ENCODE data around the gene FNDC3A.

FNDC3A gene

DNA sequence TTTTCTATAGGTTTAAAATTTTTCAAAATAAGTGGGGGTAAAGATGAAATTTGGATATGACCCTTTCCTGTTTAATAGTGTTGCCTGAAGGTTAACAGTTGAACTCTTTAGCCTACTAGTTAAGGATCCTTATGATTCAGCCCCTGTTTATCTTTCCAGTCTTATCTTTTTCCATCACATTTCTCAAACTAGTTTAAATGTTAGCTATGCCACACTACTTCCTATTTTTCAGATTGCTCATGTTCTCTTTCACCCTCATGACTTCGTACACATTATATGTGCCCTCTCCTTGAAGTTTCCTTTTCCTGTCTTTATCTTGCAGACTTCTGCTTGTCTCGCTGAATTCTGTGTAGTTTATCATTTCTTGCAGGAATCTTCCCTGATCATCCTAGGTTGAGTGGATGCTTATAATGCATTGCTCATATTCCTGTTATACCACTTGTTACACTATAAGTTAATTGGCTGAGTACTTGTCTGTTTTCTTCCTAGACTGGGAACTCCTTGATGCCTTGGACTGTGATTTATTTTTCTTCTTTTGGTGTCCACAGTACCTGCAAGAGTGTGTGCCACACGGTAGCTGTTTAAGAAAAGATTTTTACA lies 86.7 kb downstream of the FNDC3A start:
- TF ChIP-seq, protein P1, sequence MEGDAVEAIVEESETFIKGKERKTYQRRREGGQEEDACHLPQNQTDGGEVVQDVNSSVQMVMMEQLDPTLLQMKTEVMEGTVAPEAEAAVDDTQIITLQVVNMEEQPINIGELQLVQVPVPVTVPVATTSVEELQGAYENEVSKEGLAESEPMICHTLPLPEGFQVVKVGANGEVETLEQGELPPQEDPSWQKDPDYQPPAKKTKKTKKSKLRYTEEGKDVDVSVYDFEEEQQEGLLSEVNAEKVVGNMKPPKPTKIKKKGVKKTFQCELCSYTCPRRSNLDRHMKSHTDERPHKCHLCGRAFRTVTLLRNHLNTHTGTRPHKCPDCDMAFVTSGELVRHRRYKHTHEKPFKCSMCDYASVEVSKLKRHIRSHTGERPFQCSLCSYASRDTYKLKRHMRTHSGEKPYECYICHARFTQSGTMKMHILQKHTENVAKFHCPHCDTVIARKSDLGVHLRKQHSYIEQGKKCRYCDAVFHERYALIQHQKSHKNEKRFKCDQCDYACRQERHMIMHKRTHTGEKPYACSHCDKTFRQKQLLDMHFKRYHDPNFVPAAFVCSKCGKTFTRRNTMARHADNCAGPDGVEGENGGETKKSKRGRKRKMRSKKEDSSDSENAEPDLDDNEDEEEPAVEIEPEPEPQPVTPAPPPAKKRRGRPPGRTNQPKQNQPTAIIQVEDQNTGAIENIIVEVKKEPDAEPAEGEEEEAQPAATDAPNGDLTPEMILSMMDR (IDR thresholded peaks at IDR 0.05), result no peak

GRCh38 chr13:49063011-49063410 lies 87.3 kb downstream of the FNDC3A start:
- TF ChIP-seq, protein P1 (IDR thresholded peaks at IDR 0.05), result no peak

DNA sequence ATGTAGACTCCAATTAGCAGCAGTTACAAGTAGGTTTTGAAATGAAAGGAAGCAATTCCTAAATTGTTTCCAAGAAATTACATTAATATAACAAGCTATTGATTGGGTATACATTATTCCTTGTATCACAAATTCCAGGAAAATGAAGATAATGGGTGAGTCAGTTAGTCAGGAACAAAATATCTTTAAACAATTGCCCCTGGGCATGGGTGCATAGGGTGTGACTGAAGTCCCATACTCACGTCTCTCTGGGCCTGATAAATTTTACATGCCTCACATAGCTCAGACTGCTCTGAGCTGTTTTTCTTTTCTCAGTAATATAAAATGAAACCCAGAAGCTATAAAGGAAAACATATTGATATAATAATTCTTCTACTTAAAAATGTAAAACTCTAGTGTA lies 87.8 kb downstream of the FNDC3A start:
- TF ChIP-seq, protein P1 (IDR thresholded peaks at IDR 0.05), result no peak

GRCh38 chr13:49064476-49064875 lies 88.8 kb downstream of the FNDC3A start:
- TF ChIP-seq, protein P1 (IDR thresholded peaks at IDR 0.05), result no peak

- TF ChIP-seq, protein P1 (IDR thresholded peaks at IDR 0.05), result no peak
Measured at GRCh38 chr13:49066856-49067255, 91.1 kb downstream of the FNDC3A start.

- TF ChIP-seq, protein P1 (IDR thresholded peaks at IDR 0.05), result no peak
Measured at GRCh38 chr13:49071341-49071937, 95.7 kb downstream of the FNDC3A start.

DNA sequence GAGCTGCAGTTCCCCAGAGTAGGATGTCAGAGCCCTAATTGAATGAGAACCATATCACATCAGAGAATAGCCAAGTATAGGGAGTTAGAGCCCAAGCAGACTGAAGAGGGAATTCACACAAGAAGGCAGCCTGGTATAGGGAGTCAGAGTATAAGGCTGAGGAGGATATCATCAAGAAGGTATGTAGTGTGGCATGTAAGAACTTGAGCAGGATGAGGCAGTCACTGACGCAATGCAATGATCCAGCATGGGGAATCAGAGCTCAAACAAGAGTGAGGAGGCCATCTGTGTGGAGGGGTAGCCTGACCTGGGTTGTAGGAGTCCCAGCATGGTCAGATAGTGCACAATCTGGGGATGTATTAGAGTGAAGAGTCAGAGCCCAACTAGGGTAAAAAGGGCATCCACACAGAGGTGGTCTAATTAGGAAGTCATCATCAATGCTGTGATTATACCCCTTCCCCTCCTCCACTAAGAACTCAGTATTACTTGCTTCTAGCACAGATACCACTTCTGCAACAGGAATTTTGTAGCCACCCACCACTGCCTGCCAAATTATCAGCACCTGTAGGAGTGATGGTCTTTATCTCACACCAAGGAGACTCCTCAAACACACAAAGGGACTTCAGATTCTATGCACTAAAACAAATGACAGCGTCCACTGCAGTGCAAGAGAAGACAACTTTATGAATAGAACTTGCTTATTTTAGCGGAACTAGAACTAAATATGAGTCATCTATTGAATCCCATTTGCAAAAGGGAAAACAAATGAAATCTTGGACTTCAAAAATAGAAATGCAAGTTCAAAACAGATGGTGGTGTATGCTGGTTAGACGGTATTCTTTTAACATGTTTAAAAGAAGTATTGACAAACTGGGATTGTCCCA lies 107.2 kb downstream of the FNDC3A start:
- TF ChIP-seq, protein P1 (IDR thresholded peaks at IDR 0.05), result no peak
